GM23248 (cell line): ENCODE results near the gene IPO8.

Source experiments
- EZH2 ChIP-seq: fragments of 200-600 bp; sonication (generic); IDR thresholded peaks from 2 replicates; pipeline ENCODE4 v1.6.1; 2018; ENCODE audit warnings: antibody characterized with exemption, mild to moderate bottlenecking; ENCODE audit not compliant: insufficient read depth, poor library complexity, severe bottlenecking
- EZH2phosphoT487 ChIP-seq: fragments of 200-600 bp; sonication (generic); IDR thresholded peaks from 2 replicates; pipeline ENCODE4 v1.6.1; 2018; ENCODE audit warnings: antibody characterized with exemption, moderate library complexity, mild to moderate bottlenecking, low read depth; ENCODE audit not compliant: insufficient read depth

DNA sequence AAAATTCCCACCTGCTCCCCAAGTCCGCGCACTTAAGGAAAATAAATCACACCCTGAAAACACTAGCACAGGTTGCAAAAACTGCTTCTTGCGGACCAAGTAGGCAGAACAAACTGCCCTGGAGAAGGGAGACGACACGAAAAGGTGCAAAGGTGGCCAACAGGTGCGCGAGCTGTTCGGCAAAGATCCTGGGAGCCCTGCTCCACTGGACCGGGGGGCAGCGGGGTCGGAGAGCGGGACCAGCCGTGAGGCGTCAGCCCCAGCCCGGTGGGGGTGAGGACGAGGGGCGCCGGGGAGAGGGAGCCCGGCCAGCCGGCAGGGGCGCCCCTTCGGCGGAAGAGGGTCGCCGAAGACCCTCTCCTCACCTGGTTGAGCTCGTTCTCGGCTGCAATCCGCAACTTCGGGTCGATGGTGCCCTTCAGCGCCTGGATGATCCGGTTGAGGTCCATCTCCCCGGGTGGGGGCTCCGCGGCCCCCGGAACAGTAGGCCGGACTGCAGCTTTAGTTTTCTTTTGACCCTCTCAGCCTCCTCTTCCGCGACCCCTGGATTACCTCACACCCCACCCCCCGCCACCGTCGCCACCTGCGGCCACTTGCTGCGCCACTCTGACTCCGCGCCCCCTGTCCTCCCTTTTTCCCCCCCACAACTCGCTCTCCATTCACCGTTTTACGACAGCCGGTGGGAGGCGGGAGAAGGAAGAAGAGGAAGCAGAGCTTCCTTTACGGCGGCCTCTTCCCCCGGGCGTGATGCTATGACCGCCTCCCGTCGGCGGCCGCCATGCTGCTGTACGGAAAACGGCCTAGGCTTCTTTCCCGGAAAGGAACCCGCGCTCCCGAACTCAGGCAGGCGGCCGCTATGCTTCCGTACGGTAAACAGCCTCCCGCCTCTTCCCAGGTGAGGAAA lies at the start of gene IPO8:
- TF ChIP-seq EZH2phosphoT487, result no peak
- no peak for TF ChIP-seq EZH2
